Activated CD4-positive, alpha-beta T cell treated with anti-CD3 and anti-CD28 coated beads, Interleukin-10, Interleukin-2, amounts not matched to agents 100 ng/mL and 50 ng/mL, durations not matched to agents 16 hours and 8 hours (primary cell): ENCODE results near the gene KRTAP21-2.
"Not testable (repeated sequence)": the region's sequence is repeated elsewhere in the genome, so short reads cannot be mapped to it uniquely, and the experiment has no call there.

Experiments used
- DNase-seq: peaks from one replicate; pipeline ENCODE4 v3.0.0-alpha.2; 2020

KRTAP21-2 gene

GRCh38 chr21:30747159-30747558 lies at the start of gene KRTAP21-2:
TSS of gene KRTAP21-2 (minus strand) at chr21:30747259. CDS start at chr21:30747202, 57 bp downstream.
- no peak for DNase-seq

GRCh38 chr21:30793581-30794314 lies 46.7 kb upstream of the KRTAP21-2 start:
- DNase-seq: no peak

GRCh38 chr21:30779249-30779648 lies 32.2 kb upstream of the KRTAP21-2 start:
- DNase-seq: no peak

GRCh38 chr21:30769724-30770431 lies 22.8 kb upstream of the KRTAP21-2 start:
- no peak for DNase-seq

GRCh38 chr21:30760776-30761175 lies 13.7 kb upstream of the KRTAP21-2 start:
- DNase-seq: no peak

- DNase-seq: no peak
Measured at GRCh38 chr21:30758306-30758705, 11.2 kb upstream of the KRTAP21-2 start.

- DNase-seq: not testable (repeated sequence)
Measured at GRCh38 chr21:30755328-30755727, 8.3 kb upstream of the KRTAP21-2 start, which contains the start of gene KRTAP21-1. TSS of gene KRTAP21-1 (minus strand) at chr21:30755428. CDS start at chr21:30755378, 50 bp downstream.

- no peak for DNase-seq
Measured at GRCh38 chr21:30740462-30740861, 6.6 kb downstream of the KRTAP21-2 start.

- no peak for DNase-seq
Measured at GRCh38 chr21:30733026-30733425, 14.0 kb downstream of the KRTAP21-2 start.

GRCh38 chr21:30726726-30727125 lies 20.3 kb downstream of the KRTAP21-2 start:
- no peak for DNase-seq

GRCh38 chr21:30719401-30719800 lies 27.7 kb downstream of the KRTAP21-2 start:
- peak; percentile 54 for DNase-seq

- DNase-seq: peak; percentile 88
Measured at GRCh38 chr21:30718239-30718909, 28.7 kb downstream of the KRTAP21-2 start, which contains the start of gene KRTAP21-3. TSS of gene KRTAP21-3 (minus strand) at chr21:30718777. CDS start at chr21:30718759, 18 bp downstream.

- DNase-seq: no peak
Measured at GRCh38 chr21:30717105-30717504, 30.0 kb downstream of the KRTAP21-2 start.

GRCh38 chr21:30714946-30715345 lies 32.1 kb downstream of the KRTAP21-2 start:
- DNase-seq: no peak

GRCh38 chr21:30714456-30714855 lies 32.6 kb downstream of the KRTAP21-2 start:
- DNase-seq: peak; percentile 19

GRCh38 chr21:30713766-30714165 lies 33.3 kb downstream of the KRTAP21-2 start:
- DNase-seq: no peak

GRCh38 chr21:30710499-30710898 lies 36.6 kb downstream of the KRTAP21-2 start:
- peak; percentile 26 for DNase-seq

- no peak for DNase-seq
Measured at GRCh38 chr21:30707409-30707808, 39.6 kb downstream of the KRTAP21-2 start.
